NB4 (cell line): ENCODE data around the gene CTDP1.

Source experiments
- DNase-seq: peaks from one replicate; pipeline ENCODE4 v3.0.0; 2010; ENCODE audit warnings: low read depth
- H3K4me3 ChIP-seq: one replicate; pipeline ENCODE4 v1.5.1; 2011; ENCODE audit warnings: mild to moderate bottlenecking, low read depth, low read length, moderate library complexity
- MYC ChIP-seq: IDR thresholded peaks from 2 replicates; pipeline ENCODE4 v1.6.1; 2011; ENCODE audit warnings: low read depth, low read length
- POLR2A ChIP-seq: IDR thresholded peaks from 2 replicates; pipeline ENCODE4 v1.6.1; 2011; ENCODE audit warnings: mild to moderate bottlenecking; ENCODE audit not compliant: insufficient read length; ENCODE audit errors: extremely low read depth
- TF ChIP-seq, protein P1 (sequence below): IDR thresholded peaks from one replicate; pipeline ENCODE4 v1.5.1; 2012; ENCODE audit warnings: low read depth, low read length
- TF ChIP-seq, protein P2 (sequence below): IDR thresholded peaks from 2 replicates; pipeline ENCODE4 v1.6.1; 2011; ENCODE audit warnings: low read depth, low read length

The CTDP1 gene

DNA sequence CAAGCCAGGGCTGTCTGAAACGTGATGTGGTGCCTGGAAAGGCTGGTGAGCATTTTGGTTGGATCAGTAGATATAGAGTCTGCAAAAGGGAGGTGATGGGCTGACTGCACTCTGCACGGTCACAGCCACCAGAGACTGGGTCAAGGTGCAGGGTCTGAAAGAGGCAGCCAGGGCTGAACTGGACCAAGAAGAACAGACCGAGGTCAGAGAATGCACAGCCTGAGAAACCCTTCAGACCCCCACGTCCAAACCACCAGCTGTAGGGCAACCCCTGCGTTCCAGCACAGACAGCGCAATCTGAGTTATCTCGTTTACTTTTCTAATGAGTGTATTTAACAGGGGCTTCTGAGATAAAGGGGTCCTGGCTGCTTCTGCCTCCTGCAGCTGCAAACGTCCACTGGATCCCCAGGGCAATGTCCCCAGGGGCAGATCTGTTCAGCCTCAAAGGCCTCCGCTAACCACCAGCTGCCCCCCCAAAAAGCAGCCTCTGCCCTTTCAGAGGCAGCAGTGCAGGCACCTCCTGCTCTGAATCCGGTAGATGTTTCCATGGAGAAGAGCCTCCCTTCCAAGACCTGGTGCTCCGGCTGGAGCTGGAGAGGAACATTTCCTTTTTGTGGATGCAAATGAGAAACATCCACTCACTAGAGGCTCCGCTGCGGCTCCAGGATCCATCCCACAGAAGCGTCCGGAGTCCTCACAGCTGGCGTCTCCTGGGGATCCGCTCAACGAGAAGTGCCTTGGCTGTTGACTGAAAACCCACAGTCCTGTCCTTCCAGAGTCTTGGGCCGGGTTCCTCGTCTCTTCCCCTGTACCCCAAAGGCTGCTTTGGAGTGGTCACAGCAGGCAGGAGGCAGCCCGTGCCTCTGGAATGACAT lies 117.2 kb downstream of the CTDP1 start:
- DNase-seq = no peak
- H3K4me3 ChIP-seq = no peak overlapping the region
- no peak for TF ChIP-seq POLR2A
- TF ChIP-seq, protein P1, sequence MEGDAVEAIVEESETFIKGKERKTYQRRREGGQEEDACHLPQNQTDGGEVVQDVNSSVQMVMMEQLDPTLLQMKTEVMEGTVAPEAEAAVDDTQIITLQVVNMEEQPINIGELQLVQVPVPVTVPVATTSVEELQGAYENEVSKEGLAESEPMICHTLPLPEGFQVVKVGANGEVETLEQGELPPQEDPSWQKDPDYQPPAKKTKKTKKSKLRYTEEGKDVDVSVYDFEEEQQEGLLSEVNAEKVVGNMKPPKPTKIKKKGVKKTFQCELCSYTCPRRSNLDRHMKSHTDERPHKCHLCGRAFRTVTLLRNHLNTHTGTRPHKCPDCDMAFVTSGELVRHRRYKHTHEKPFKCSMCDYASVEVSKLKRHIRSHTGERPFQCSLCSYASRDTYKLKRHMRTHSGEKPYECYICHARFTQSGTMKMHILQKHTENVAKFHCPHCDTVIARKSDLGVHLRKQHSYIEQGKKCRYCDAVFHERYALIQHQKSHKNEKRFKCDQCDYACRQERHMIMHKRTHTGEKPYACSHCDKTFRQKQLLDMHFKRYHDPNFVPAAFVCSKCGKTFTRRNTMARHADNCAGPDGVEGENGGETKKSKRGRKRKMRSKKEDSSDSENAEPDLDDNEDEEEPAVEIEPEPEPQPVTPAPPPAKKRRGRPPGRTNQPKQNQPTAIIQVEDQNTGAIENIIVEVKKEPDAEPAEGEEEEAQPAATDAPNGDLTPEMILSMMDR = no peak
- no peak for TF ChIP-seq MYC
- TF ChIP-seq, protein P2, sequence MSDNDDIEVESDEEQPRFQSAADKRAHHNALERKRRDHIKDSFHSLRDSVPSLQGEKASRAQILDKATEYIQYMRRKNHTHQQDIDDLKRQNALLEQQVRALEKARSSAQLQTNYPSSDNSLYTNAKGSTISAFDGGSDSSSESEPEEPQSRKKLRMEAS = no peak

DNA sequence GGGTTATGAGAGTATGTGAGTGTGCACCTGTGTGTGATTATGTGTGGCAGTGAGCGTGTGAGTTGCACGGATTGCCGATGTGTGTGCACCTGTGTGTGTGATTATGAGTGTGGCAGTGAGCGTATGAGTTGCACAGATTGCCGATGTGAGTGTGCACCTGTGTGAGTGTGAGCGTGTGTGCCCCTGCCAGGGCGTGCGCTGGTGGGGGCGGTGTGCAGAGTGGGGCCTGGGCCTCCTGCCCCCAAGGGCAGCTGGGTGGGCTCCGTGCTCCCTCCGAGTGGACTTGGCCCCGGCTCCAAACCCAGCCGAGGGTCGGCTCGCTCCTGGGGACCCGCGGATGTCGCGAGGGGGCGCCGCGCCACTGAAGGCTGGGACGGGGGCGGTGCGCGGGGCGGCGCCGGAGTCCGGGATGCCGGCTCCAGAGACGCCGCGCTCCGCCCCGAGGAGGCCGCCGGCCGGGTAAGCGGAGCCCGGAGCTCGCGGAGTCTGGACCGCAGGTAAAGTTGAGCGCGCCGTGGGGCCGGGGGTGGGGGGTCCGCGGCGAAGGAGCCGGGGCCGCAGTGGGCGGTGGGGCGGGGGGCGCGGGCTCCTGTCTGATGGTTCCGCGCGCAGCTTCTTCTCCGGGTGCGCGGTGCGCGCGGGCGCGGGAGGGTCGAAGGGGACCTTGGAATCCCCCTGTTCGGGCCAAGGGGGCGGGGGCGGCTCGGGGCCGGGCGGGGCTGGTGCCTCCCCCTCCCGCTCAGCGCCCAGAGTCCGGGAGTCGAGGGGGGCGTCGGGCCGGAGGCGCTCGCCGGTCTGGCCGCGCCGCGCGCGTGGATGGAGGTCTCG lies 118.1 kb downstream of the CTDP1 start, which contains the start of gene KCNG2:
Gene KCNG2 (plus strand): TSS at position 421 of the 828 bp plus-strand sequence. CDS start 65,730 bp downstream, outside the sequence.
- peak; percentile 41 for DNase-seq
- TF ChIP-seq MYC = no peak
- TF ChIP-seq, protein P1 = peak; percentile 6
- H3K4me3 ChIP-seq = no peak within 1 kb of the TSS

DNA sequence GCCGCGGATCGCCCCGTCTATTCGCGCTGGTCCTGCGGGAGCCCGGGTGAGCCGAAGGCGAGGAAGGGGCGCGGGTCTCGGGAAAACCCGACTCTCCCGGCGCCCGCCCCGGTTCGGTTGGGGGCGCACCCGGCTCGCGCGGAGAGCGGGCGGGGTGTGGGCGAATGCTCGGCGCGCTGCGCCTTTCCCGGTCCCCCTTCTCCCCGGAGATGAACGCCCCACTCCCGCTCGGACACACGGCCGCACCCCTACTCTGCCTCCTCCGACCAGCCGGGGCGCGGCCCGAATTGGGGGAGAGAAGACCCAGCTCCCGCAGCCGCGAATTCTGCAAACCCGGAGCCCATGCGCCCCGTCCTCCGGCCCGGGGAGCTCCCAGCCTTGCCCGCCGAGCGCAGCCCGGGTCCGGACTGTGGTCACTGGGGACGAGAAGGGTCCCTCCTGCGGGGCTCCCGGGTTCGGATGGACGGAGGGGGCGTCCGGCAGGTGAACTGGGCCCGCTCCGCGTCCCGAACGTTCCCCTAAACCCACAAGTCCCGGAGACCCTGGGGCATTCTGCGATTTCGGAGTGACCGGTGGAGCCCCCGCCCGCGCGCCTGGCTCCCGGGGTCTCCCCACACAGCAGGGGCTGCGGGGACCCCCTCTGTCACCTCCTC lies 118.9 kb downstream of the CTDP1 start:
- no peak for TF ChIP-seq MYC
- TF ChIP-seq, protein P1 = no peak
- TF ChIP-seq, protein P2 = no peak
- no peak for TF ChIP-seq POLR2A
- H3K4me3 ChIP-seq = no peak overlapping the region
- DNase-seq = no peak

DNA sequence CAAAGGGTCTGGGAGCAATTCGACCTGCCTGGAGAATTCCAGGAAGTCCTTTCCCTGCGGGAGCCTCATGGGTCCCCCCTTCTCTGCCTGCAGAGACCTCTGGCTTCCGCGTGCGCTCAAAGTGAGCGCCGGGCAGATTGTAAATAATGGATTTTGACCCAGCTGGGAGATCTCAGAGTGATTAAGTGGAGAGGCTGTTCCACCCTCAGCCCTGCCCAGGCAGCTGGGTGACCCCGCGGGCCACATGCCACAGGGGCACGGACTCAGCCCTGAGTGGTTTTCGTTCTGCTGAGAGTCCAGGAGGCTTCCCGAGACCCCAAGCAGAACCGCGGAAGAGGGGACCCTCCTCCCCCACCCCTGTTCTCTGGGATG lies 119.4 kb downstream of the CTDP1 start:
- DNase-seq = no peak
- no peak overlapping the region for H3K4me3 ChIP-seq
- TF ChIP-seq, protein P1 = no peak
- no peak for TF ChIP-seq MYC
- TF ChIP-seq, protein P2 = no peak
- TF ChIP-seq POLR2A = no peak

DNA sequence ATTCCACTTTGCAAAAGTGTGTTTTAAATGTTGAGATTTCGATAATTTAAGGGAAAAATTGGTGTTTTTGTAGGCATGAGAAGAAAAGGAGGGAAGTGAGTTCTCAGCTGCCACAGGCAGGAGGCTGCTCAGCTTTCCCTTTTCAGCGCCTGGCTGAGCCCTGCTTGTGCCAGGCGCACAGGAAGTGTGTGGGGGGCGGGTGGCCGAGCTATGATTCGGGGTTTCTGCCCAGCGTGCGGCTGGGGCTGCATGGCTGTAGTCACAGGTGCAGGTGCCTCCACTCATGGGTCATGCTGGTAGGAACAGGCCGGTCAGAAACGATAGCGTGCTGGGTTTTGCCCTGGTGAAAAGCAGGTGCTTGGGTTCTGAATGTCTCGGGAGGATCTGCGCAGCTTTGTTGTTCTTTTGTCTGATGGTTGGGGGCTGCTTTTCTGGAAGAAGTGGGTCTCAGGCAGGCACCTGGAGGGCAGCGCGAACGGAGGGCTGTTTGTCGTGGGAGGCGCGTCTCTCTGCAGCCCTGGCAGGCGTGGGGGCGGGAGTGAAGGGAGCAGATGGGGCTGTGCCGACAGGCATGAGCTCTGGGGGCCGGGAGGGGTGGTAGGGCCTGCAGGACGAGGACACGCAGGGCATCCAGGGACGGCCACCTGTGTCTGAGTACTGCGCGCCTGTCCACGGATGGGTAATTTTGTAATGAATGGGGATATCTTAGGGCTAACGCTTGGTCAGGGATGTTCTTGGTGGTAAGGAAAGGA lies 120.2 kb downstream of the CTDP1 start:
- no peak overlapping the region for H3K4me3 ChIP-seq
- peak; percentile 55 for DNase-seq
- TF ChIP-seq, protein P2 = no peak
- TF ChIP-seq POLR2A (no peak), MYC (no peak)
- TF ChIP-seq, protein P1 = no peak
